ENCODE results near the gene MED25.

DNA sequence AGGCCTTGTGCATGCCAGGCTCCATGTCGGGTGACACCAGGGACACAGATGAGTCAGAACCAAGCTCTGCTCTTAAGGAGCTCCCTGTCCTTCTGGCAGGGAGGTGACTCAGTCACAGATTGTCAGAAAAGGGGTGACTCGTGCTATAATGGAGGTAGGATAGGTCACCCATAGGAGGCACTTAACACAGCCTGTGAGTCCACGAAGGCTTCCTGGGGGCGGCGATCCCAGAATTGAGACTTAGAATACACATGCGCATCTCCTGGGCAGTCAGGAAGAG, 24.6 kb upstream of the MED25 start:
- TF ChIP-seq SPI1 (IDR thresholded peaks at IDR 0.05; ENCODE audit: low read depth, low read length) = no peak
- TF ChIP-seq POLR2AphosphoS5 (IDR thresholded peaks at IDR 0.05; ENCODE audit: low read depth, low read length) = no peak
